Choroid plexus epithelial cell (primary cell): ENCODE results near the gene TSPEAR.
"Not testable (repeated sequence)": the region's sequence is repeated elsewhere in the genome, so short reads cannot be mapped to it uniquely, and the experiment has no call there.

Source experiments
- DNase-seq: peaks from one replicate; pipeline ENCODE4 v3.0.0-alpha.2; 2010; ENCODE audit warnings: low read depth
- H3K4me3 ChIP-seq: 2 replicates; pipeline ENCODE4 v1.5.1; 2011; ENCODE audit warnings: low read depth, mild to moderate bottlenecking, control low read depth, low read length, moderate library complexity
- TF ChIP-seq, protein P1 (sequence below): conservative IDR thresholded peaks from 2 replicates; pipeline ENCODE4 v1.5.1; 2011; ENCODE audit warnings: low read depth, mild to moderate bottlenecking, control low read depth, inconsistent platforms, low read length, moderate library complexity

The TSPEAR gene

DNA sequence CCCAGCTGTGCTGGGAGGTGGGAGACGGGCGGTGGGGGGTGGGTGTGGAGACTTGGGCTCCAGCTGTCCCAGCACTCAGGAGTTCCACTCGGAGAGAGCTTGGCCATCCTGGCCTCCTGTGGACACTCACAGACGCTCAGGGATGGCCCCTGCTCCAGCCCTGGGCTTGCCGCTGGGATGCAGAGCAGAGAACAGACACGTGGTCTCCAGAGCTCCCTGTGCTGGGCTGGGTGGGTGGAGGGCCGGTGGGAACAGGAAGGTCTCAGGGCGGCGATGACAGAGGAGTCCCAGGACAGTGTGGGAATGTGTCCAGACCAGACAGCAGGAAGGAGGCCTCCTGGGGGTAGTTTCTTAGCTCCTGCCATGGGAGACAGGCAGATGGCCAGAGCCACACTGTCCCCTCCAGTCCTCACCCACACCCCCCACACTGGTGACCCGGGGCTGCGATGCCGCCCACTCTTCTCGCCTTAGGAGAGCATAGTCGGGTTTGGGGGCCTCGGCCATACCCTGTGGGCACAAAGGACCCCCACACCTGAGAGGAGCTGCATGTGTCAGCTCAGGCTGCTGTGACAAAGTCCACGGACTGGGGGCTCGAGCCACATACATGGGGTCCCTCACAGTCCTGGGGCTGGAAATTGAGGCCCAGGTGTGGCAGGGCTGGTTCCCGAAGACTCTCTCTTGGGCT, 82.5 kb downstream of the TSPEAR start:
- TF ChIP-seq, protein P1, sequence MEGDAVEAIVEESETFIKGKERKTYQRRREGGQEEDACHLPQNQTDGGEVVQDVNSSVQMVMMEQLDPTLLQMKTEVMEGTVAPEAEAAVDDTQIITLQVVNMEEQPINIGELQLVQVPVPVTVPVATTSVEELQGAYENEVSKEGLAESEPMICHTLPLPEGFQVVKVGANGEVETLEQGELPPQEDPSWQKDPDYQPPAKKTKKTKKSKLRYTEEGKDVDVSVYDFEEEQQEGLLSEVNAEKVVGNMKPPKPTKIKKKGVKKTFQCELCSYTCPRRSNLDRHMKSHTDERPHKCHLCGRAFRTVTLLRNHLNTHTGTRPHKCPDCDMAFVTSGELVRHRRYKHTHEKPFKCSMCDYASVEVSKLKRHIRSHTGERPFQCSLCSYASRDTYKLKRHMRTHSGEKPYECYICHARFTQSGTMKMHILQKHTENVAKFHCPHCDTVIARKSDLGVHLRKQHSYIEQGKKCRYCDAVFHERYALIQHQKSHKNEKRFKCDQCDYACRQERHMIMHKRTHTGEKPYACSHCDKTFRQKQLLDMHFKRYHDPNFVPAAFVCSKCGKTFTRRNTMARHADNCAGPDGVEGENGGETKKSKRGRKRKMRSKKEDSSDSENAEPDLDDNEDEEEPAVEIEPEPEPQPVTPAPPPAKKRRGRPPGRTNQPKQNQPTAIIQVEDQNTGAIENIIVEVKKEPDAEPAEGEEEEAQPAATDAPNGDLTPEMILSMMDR: no peak
- H3K4me3 ChIP-seq: no peak overlapping the region
- no peak for DNase-seq

DNA sequence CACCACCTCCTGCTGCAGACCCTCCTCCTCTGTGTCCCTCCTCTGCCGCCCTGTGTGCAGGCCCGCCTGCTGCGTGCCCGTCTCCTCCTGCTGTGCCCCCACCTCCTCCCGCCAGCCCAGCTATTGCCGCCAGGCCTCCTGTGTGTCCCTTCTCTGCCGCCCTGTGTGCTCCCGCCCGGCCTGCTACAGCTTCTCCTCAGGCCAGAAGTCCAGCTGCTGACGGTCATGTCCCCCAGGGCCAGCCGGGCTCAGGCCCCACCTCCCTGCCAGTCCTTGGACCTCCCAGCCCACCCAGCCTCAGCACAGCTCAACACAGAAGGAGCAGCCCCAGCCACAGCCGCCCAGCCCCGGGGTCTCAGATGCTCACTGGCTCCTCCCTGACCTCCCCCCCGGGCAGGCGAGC, 83.5 kb downstream of the TSPEAR start:
- not testable (repeated sequence) for H3K4me3 ChIP-seq, DNase-seq

DNA sequence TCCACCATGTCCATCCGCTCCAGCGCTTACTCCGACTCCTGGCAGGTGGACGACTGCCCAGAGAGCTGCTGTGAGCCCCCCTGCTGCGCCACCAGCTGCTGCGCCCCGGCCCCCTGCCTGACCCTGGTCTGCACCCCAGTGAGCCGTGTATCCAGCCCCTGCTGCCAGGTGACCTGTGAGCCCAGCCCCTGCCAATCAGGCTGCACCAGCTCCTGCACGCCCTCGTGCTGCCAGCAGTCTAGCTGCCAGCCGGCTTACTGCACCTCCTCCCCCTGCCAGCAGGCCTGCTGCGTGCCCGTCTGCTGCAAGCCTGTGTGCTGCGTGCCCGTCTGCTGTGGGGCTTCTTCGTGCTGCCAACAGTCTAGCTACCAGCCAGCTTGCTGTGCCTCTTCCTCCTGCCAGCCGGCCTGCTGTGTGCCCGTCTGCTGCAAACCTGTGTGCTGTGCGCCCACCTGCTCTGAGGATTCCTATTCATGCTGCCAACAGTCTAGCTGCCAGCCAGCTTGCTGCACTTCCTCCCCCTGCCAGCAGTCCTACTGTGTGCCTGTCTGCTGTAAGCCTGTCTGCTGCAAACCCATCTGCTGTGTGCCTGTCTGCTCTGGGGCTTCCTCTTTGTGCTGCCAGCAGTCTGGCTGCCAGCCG, 84.1 kb downstream of the TSPEAR start:
- DNase-seq, H3K4me3 ChIP-seq: not testable (repeated sequence)

DNA sequence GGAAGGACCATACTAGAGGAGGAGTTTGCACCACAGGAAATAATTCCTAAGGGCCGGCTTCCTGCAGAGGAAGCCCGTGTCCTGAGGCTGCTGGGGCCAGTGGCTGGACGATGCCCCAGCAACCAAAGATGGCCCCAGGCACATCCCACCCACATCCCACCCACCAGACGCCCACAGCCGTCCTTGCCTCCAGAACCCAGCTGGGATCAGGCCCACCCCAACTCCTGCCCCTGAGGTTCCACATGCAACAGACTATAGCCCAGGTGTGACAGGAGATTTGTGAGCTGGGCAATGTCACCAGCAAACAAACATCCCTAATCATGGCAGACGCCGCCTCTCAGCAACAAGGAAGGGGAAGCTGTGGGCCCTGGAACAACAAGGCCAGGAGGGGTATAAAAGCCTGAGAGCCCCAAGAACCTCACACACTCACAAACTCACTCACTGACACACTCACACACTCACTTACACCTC, 84.7 kb downstream of the TSPEAR start, which contains the start of gene KRTAP10-9:
Gene KRTAP10-9 (plus strand): TSS at position 421 of the 471 bp plus-strand sequence. CDS start 79 bp downstream, outside the sequence.
- no peak within 1 kb of the TSS for H3K4me3 ChIP-seq
- TF ChIP-seq, protein P1: no peak
- DNase-seq: no peak

DNA sequence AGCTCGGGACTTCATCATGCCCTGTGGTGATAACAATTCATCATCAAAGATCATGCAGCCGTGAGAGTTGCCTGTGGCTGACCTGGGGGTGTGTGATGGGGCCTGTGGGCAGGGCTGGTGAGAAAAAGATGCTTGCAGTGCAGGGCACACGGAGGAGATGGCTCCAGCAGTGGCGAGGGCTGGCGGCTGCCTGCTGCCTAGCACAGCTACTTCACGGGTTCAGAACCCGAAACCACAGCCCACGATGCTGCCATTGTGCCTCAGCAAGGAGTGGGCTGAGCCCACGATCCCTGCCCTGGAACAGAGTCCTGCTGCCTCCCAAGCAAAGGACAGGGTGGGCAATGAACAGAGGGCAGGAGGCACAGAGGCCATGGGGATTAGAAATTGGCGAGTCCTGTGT, 85.1 kb downstream of the TSPEAR start:
- TF ChIP-seq, protein P1: no peak
- no peak for DNase-seq
- H3K4me3 ChIP-seq: no peak overlapping the region

DNA sequence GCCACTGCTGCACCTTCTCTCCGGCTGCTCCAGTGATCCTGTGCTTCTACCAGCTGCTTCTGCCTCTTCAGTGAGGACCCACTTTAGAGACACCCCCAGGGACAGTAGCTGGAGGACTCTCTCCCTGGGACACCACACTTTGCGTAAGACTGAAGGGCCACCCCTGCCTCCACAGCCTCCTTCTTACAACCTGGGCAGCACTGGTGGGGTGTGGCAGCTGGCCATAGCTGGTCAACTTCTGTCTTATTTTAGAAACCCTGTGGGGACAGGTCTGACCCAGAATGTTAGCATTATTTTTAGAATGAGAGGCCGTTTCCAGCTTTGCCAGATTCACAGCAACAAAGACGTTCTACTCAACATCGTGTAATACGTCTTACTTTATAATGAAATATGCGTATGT, 85.6 kb downstream of the TSPEAR start:
- DNase-seq: no peak
- TF ChIP-seq, protein P1: no peak
- no peak overlapping the region for H3K4me3 ChIP-seq

DNA sequence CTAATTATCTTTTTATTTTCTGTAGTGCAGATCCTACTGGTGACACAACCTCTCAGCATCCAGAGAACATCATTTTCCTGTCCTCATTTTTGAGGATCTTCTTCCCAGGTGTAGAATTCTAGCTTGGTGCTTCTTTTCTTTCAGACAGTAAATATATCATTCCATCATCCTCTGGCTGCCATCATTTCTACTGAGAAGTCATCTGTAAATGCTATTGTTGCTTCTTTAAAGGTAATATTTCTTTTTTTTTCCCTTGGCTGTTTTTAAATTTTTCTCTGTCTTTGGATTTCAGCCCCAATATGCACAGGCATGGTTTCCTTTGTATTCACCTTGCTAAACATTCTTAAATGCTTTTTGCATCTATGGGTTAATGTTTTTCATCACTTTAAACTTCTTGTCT, 87.8 kb downstream of the TSPEAR start:
- DNase-seq: no peak
- no peak overlapping the region for H3K4me3 ChIP-seq
- TF ChIP-seq, protein P1: no peak

DNA sequence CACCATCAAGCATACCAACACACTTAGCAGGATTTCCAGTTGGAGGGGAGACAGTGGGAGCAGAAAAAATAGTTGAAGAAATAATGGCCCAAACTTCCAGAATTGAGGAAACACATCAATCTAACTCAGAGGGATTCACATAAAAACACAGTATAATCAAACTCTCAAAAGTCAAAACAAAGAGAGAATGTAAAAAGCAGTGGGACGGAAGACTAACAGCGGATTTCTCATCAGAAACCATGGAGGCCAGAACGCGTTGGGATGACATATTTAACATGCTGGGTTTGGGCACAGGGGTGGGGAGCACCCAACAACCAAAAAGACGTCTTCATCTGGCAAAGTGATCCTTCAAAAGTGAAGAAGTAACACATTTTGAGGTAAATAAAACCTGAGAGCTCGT, 91.5 kb downstream of the TSPEAR start:
- no peak for DNase-seq
- TF ChIP-seq, protein P1: no peak
- no peak overlapping the region for H3K4me3 ChIP-seq
